Measurements from ENCODE around the gene HLX. TPM values are rescaled to one million over a fixed set of nuclear protein-coding genes. Genes with fewer than 3 reads are reported as not detected.
A peak's percentile ranks its signal among the peaks of the same experiment; 100 is the strongest.

HLX gene
- total and polyA plus RNA-seq, 7 donors = 3.2 to 11.6 (median 4.3) TPM

DNA sequence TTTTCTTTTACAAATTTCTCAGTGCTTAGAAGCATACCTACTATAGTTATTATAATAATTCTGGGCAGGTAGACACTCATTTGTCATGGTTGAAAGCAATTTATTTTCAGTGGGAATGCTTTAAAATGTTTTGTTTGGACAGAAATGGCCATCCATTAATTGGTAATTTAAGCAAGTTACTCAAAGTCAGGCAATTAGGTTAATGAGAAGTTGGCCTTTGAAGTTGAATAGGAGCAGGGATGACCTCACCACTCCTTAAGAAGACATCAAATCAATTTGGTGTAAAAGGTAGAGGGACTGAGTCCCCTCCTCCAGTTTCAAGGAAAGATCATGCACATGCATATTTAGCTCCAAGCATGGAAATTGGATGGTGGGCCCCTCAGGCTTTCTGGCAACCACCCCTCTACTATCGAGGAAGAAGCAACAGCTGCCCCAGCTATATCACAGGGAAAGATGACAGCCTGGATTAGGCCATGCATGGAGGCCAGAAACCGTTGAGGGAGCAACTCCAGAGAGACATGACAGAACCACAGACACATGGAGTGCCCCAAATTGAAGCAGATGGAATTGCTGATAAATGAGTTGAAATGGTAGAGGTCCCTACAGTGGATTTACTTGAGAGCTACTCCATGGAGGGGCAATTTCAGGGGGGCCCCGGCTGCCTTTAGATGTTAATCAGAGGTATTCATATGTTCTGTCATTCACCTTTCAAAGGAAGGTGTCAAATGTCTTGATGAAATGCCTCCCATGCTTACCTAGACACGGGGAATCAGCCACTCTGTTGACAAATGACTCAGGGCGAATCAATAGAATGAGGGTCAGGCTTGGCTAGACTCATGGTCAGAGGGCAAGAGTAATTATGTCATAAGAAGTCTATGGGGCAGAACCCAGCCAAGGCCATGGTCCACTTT is 26.7 kb downstream of the HLX start:
- DNase-seq (no peak), ATAC-seq (no peak)
- H3K36me3 ChIP-seq (ENCODE audit: insufficient read depth in 1 of 2, low read depth in 1 of 2) = no peaks in the 10 kb centered on the region
- 50 to 53% (median 50%) methylated on average over 5 of the region's 5 CpGs for WGBS, 3 donors
- intact Hi-C loops (cut with DNase I) = loop anchor here in 1 of 2 donors (5.0 kb wide), 1 partner anchor 296 kb away; no protein-coding TSS in a partner anchor
- H3K4me1 ChIP-seq = no peaks in the 10 kb centered on the region
- H3K9me3 ChIP-seq = no peaks in the 10 kb centered on the region
- no peaks in the 10 kb centered on the region for H3K27me3 ChIP-seq (ENCODE audit: insufficient read depth in 3 of 3, low read length in 2 of 3)
- TF ChIP-seq, protein P1, sequence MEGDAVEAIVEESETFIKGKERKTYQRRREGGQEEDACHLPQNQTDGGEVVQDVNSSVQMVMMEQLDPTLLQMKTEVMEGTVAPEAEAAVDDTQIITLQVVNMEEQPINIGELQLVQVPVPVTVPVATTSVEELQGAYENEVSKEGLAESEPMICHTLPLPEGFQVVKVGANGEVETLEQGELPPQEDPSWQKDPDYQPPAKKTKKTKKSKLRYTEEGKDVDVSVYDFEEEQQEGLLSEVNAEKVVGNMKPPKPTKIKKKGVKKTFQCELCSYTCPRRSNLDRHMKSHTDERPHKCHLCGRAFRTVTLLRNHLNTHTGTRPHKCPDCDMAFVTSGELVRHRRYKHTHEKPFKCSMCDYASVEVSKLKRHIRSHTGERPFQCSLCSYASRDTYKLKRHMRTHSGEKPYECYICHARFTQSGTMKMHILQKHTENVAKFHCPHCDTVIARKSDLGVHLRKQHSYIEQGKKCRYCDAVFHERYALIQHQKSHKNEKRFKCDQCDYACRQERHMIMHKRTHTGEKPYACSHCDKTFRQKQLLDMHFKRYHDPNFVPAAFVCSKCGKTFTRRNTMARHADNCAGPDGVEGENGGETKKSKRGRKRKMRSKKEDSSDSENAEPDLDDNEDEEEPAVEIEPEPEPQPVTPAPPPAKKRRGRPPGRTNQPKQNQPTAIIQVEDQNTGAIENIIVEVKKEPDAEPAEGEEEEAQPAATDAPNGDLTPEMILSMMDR (IDR thresholded peaks at IDR 0.05) = no peak
- no peak overlapping the region for H3K27ac ChIP-seq
- no peak overlapping the region for H3K4me3 ChIP-seq

DNA sequence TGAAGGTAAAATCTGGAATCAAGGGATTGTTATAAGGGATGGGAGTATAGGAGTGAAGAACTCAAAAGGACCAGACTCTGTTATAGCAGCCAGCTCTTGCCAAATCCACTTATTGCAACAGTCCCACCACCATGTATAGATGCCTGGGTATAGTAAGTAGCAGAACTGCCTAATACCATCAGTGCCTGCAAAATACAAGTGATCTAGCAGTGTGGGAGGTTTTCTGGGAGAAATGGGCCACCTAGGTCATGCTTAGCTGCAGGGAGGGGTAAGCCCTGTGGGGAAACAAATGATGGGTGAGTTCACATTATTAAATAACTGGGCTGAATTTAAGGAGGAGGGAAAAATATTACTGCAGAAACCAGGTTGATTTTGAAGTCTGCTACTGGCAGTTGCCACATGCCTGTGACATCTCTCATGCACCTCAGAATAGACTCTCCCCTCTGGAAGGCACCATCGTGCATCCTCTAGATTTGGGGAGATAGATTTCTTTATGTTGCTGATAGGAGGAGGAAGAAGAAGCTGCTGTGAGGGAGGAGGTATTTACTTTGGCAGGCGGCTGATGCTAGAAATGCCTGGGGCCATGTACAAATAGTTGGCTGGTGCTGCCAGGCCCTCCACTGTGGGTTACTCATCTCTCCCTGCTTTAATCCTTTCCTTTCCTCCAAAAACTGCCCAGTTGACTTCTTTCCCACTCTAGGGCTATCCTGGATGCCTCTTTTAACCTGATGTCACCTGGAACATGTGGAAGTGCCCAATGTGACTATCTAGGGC is 27.5 kb downstream of the HLX start:
- 81 to 95% (median 88%) methylated on average over 2 of the region's 2 CpGs for WGBS, 3 donors
- TF ChIP-seq, protein P1 (IDR thresholded peaks at IDR 0.05) = no peak
- Histone ChIP-seq H3K4me1 (no peaks in the 10 kb centered on the region), H3K27ac (no peak overlapping the region), H3K9me3 (no peaks in the 10 kb centered on the region), H3K36me3 (ENCODE audit: insufficient read depth in 1 of 2, low read depth in 1 of 2) (no peaks in the 10 kb centered on the region), H3K27me3 (ENCODE audit: insufficient read depth in 3 of 3, low read length in 2 of 3) (no peaks in the 10 kb centered on the region), H3K4me3 (no peak overlapping the region)
- DNase-seq (no peak), ATAC-seq (no peak)
- intact Hi-C loops (cut with DNase I) = loop anchor here in 1 of 2 donors (5.0 kb wide), 1 partner anchor 296 kb away; no protein-coding TSS in a partner anchor

DNA sequence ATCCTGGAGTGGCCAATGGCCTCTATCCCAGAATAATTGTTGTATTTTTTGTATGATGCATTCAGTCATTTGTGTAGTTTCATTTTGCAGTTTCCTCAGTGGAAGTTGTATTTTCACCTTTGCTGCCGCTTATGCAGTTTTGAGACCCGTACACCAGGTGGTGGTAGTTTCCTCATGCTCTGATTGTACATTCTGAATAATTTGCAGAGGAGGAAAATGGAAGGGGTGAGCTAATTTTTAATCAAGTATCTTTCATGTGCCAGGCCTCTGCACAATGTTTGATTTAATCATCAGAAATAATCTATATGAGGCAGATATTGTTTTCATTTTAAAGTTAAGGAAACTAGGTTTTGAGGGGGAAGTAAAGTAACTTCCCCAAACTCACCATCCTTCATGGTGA is 29.5 kb downstream of the HLX start:
- Histone ChIP-seq H3K27ac (no peak overlapping the region), H3K4me3 (no peak overlapping the region), H3K9me3 (no peaks in the 10 kb centered on the region), H3K27me3 (ENCODE audit: insufficient read depth in 3 of 3, low read length in 2 of 3) (peaks cover 0 to 1% (median 0%) of the 10 kb centered on the region in 3 donors), H3K4me1 (no peaks in the 10 kb centered on the region), H3K36me3 (ENCODE audit: insufficient read depth in 1 of 2, low read depth in 1 of 2) (no peaks in the 10 kb centered on the region)
- DNase-seq (no peak), ATAC-seq (peak in 2 of 4 donors; percentile 49 to 61)
- TF ChIP-seq, protein P1 (IDR thresholded peaks at IDR 0.05) = peak; percentile 64
- intact Hi-C loops (cut with DNase I) = loop anchor here in 1 of 2 donors (5.0 kb wide), 1 partner anchor 294 kb away; no protein-coding TSS in a partner anchor
- WGBS, 3 donors = 57 to 71% (median 66%) methylated on average over 2 of the region's 2 CpGs

DNA sequence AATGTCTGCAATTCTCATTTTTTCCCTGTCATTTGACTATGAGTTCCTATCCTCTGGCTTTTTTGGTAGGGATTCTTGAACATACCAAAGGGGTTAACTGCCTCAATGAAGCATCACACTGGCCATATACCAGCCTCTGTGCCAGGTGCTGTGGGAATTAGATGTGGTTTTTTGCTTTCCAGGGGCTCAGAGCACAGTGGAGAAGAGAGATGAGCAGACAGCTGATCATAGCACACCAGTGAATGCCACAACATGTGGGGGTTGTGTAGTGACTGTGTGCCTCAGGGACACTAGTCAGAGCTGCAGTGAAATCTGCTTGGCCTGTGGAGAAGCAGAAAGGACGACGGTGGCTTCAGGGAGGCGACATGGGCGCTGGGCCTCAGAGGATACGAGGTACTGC is 30.8 kb downstream of the HLX start:
- WGBS, 3 donors = 71 to 92% (median 82%) methylated on average over 5 of the region's 5 CpGs
- Histone ChIP-seq H3K27me3 (ENCODE audit: insufficient read depth in 3 of 3, low read length in 2 of 3) (peaks cover 0 to 2% (median 0%) of the 10 kb centered on the region in 3 donors), H3K9me3 (no peaks in the 10 kb centered on the region), H3K27ac (no peak overlapping the region), H3K4me3 (no peak overlapping the region), H3K36me3 (ENCODE audit: insufficient read depth in 1 of 2, low read depth in 1 of 2) (no peaks in the 10 kb centered on the region), H3K4me1 (no peaks in the 10 kb centered on the region)
- TF ChIP-seq, protein P1 (IDR thresholded peaks at IDR 0.05) = no peak
- intact Hi-C loops (cut with DNase I) = no loop called here
- ATAC-seq (no peak), DNase-seq (no peak)

All from psoas muscle (tissue), 8 donors.